GM11168 (cell line): ENCODE measurements around the gene NAT16.

Source experiments
- in situ Hi-C: fragments of 300-500 bp; cut with MboI; formaldehyde crosslinking; loops from one replicate; pipeline ENCODE4 v1.12.0; 2022; ENCODE audit warnings: low sequenced_read_pairs; ENCODE audit not compliant: unreplicated experiment

The NAT16 gene

DNA sequence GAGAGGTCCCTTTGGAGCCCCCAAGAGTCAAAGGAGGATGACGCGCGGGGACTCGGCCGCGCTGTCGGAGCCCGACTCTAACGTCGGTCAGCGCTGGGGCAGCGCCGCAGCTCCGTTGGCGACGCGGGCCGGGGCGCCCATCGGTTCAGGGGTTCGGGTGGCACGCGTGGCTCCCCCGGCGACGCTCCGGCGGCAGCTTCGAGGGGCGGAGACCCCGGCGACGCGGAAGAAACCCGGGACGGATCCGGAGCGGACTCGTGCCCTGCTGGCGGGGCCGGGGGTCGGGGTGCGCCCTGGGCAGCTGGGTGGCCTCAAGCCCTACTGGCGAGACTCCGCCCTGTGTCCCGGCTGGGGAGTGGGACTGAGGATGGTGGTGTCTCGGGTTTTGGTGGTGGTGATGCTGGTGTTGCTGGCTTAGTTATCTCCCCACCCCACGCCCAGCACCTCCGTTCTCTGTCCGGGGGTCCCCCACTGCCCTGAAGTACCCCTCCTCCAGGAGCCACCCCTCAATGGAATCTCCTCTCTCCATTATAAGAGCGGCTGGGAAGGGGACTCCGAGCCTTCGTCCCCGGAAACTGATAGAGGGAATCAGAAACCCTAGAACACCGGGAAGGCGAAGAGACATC lies at the start of gene NAT16:
Gene NAT16 (minus strand): TSS at position 164 of the 626 bp plus-strand sequence. CDS start 5,486 bp downstream, outside the sequence.
- in situ Hi-C loops, result no loop called here

DNA sequence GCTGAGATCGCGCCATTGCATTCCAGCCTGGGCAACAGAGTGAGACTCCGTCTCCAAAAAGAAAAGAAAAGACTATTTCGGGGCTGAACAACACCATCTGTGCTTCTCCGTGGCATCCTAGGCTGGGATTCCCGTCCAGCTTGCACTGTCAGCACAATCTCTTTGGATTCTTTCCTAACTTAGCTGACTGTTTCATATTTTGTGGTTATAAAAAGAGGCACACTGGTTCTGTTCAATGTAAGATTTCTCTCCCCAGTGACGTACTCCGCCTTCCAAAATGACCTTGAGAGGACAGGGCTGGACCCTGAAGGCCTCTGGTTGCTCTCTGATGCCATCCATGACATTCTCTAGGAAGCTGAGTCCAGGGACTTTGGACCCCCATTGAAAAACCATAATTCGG lies 46.6 kb upstream of the NAT16 start:
- in situ Hi-C loops, result no loop called here

DNA sequence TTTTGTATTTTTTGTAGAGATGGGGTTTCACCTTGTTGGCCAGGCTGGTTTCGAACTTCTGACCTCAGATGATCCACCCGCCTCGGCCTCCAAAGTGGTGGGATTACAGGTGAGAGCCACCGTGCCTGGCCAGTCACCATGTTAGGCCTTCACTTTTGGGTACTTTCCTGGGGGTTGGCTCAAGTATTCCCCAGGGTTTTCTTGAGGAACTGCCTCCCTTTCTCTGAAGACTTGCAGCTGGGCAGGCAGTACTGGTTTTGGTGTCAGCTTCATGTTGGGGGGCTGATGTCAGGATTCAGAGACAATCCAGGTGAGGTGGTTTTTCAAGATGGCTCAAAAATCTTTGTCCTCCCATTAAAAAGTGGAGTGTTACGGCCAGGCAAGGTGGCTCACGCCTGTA lies 45.6 kb upstream of the NAT16 start:
- in situ Hi-C loops, result no loop called here

DNA sequence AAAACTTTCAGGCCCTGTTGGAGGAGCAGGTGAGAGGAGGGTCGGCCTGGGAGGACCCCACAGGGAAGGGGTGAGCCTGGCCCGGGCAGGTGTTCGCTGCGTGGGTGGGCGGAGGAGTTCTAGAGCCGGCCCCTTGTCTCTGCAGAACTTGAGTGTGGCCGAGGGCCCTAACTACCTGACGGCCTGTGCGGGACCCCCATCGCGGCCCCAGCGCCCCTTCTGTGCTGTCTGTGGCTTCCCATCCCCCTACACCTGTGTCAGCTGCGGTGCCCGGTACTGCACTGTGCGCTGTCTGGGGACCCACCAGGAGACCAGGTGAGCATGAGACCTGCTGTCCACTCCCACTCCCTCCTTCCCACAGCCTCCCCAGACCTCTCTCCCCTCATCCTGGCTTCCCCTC lies 43.4 kb upstream of the NAT16 start:
- in situ Hi-C loops, result no loop called here

DNA sequence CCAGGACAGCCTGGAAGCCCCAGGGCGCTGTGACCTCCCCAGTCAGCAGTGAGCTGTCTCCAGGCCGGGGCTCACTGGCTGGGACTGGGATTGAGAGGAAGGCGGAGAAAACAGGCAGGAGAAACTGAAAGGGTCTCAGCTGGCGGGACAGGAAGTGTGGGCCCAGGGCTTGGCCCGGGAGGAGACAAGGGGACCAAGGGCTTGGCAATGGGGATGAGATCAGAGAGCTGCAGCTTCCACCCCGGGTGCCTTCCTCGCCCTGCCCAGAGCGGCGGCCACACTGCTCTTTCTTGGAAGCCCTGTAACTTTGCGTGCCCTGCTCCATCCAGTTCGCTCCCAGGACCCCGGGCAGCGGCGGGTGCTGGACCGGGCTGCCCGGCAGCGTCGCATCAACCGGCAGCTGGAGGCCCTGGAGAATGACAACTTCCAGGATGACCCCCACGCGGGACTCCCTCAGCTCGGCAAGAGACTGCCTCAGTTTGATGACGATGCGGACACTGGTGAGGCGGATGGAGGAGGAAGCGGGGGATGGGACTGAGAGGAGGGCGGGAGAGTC lies 42.3 kb upstream of the NAT16 start:
- in situ Hi-C loops, result no loop called here

DNA sequence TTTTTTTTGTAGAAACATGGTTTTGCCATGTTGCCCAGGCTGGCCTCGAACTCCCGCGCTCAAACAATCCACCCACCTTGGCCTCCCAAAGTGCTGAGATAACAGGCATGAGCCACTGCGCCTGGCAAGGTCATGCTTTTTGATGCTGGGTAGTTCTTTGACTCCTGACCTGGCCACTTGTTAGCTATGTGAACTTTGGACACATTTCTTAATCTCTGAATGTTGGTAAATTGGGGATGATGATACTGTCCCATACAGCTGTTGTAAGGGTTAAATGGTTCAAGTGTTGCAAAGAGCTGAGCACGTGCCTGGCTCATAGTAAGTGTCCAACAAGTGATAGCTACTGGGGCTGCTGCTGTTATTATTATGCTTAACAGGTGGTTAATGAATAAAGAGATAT lies 40.2 kb upstream of the NAT16 start:
- in situ Hi-C loops, result no loop called here

DNA sequence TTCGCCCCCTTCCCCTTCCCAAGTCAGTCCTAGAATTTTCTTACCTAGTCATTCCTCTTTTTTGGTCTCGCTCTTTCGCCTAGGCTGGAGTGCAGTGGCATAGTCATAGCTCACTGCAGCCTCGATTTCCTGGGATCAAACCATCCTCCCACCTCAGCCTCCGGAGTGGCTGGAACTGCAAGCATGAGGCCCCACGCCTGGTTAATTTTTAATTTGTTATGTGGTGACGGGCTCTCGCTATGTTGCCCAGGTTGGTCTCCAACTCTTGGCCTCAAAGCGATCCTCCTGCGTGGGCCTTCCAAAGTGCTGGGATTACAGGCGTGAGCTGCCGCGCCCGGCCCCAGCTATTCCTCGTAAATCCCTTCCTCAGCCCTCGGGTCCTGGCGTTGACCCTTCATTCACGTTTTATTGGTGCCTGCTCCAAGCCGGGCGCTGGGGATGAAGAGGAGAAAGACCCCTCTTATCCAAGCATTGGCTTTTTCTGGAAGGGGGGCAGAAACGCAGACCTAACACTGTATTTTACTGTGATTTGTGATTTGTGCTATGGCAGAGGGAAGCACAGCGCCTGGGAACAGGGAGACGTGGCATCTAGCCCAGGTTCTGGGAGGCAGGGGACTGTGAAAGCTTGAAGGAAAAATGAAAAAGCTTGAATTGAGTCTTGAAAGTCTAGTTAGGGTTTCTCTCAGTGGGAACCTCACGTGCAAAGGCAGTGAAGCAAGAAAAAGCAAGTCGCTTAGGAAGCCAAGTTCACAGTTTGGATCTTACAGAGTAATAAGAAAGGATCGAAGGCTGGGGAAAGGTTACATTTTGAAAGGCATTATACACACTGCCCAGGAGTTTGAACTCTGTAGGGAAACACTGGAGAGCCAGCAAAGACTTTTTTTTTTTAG lies 38.4 kb upstream of the NAT16 start:
- in situ Hi-C loops, result no loop called here

DNA sequence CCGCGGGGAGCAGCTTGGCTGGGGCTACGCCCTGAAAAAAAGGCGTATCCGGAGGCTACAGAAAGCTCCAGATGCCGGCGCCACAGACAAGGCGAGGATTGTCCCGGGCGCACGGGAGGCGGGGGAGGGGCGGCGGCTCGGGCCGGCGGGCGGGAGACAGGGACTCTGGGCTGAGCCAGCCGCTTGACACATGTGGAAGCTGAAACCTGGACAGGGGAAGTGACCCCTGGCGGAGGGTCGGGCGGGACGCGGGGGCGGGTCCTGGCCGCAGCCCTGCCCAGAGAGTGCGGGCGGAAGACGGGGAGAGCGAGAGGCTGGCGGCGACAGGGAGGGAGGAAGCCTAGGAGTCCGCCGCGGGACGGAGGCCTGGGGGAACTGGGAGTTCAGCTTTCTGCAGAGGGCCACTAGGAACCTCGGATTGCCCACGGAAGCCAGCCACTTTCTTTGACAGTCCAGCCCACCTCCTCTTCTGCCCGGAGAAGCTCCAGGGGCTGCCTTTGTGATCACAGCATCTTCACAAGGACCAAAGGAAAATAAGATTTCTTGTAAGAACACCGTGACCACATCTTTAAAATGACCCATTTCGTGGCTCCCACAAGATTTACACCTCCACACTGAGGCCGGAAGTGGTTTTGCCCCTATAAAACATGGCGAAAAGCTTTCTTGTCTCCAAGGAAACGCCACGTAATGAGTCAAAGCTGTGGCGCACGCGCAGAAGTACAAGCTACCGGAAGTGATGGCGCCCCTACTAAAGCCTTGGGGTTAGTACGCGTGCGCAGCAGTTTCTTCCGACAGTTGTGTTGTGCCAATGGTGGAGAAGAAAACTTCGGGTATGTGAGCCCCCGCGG lies 37.5 kb upstream of the NAT16 start, which contains the start of the genes PLOD3 and ZNHIT1:
Gene PLOD3 (minus strand): TSS at position 194 of the 848 bp plus-strand sequence. CDS start 307 bp downstream, outside the sequence.
Gene ZNHIT1 (plus strand): TSS at position 778 of the 848 bp plus-strand sequence. CDS start 31 bp downstream, at position 809.
- in situ Hi-C loops, result no loop called here

DNA sequence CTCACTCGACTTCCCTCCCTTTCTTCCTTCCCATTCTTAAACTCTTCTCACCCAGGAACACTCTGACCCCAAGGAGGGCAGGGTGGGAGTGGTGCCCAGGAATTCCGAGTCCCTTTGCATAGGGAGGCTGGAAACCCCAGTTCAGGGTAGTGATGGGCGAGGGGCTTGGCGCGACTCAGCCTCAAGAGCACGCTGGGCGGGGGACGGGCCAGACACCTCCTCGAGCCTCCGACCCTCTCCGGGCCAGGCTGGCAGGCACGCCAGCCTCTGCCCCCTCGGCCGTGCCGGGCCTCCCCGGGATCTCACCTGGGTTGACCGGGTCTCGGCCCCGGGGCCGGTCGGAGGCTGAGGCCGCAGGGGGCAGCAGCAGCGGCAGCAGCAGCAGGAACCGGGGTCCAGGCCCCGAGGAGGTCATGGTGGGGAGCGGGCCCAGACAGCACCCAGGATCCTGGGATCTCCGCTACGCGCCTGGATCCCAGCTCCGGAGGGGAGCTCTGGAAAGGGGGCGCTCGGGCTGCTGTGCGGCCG lies 36.8 kb upstream of the NAT16 start:
- in situ Hi-C loops, result no loop called here

DNA sequence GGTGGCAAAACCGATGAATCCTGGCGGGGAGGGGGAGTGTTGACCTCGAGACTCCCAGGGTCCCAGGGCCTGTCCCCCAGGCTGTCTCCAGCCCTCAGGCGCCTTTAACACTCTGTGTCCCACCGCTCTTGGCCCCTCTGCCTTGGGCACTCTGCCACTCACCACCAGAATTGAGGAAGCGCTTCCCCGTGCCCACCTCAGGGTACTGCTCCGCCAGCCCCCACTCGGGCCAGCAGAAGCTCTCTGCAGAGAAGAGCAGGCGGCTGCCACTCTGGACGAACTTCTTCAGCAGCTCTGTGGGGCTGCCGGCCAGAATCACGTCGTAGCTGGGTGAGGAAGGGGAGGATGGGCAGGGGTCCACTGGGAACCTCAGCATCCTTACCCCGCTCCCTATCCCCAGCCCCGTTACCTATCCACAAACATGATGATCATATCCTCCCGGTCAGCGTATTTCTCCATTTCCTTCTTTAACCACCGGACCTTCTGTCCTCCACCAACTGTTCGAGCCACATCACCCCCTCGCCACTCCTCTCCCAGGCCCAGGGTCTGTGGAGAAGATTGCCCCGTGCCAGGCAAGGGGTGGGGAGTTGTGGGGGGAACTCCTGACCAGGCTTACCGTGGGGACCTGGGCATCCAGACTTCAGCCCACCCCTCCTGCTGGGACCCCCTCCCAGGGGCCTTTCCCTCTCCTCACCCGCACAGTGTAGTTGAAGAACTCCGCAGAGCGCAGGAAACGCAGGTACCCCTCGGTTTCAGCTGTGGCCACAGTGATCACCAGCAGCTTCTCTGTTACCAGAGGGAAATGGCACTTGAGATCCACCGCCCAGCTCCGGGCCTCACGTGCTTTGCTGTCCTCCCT lies 36.1 kb upstream of the NAT16 start:
- in situ Hi-C loops, result no loop called here

DNA sequence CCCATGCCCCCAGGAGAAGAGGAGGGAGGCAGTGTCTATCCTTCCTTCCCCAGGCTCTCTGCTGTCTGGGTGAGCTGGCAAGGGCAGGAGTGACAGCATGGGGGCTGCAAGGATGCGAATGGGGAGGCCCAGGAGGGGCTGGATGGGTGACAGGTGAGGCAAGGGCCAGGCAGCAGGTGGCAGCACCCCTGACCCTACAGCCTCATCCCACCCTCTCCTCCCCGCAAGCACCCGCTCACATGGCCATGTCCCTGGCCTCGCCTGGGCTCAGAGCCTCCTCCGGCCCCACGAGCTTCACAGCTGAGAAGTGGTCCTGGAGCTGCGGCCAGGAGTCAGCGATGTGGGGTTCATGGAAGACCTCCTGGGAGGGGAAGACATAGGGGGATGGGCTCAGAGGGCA lies 31.9 kb upstream of the NAT16 start:
- in situ Hi-C loops, result no loop called here

DNA sequence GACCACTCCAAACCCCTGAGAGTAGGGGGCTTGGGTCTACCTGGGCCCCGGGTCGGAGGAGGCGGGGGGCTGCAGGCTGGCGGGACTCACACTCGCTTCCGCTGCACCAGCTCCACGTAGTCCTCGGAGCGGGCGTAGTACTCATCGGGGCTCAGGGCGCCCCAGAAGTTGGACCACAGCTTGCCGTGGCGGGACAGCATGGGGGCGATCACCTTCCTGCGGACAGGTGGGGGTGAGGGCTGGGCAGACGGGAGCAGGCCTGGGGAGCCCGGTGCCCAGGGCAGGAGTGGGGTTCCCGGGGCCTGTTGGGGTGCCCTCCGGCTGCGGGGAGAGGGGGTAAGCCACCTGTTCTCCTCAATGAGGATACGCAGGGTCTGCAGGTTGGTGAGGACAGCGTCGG lies 31.4 kb upstream of the NAT16 start:
- in situ Hi-C loops, result no loop called here

DNA sequence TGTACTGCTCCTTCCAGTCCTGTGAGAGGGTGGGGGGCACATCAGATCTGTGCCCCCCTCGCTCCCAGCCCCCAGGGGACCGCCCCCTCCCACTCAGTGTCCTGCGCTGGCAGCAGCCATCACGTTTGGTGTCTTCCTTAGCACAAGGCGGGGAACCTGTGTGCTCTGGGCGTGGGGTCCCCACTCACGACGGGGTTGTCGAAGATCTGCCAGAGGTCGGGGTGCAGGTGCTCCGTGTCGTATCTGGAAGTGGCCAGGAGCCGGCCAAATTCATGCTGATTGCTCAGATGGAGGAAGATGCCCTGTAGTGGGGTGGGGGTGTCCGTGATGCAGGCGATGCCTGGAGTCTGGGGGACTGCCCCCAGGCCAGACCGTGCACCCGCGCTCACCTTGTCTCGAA lies 30.1 kb upstream of the NAT16 start:
- in situ Hi-C loops, result no loop called here

DNA sequence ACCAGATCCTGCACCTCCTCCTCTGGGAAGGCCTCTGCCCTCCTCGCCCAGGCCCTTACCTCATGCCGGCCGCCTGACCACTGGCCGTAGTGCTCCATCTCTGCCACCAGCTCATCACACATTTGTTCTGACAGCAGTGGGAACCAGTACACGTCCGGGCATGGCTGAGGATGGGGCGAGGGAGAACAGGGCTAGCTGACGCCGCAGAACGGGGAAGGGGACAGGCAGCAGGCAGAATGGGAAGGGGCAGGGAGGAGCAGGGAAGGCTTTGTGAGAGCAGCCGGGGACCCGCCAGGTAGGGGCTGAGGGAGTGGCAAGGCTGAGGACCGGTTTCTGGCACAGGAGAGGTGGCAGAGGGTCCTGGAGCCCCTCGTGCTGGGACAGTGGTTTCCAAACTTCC lies 28.7 kb upstream of the NAT16 start:
- in situ Hi-C loops, result no loop called here

DNA sequence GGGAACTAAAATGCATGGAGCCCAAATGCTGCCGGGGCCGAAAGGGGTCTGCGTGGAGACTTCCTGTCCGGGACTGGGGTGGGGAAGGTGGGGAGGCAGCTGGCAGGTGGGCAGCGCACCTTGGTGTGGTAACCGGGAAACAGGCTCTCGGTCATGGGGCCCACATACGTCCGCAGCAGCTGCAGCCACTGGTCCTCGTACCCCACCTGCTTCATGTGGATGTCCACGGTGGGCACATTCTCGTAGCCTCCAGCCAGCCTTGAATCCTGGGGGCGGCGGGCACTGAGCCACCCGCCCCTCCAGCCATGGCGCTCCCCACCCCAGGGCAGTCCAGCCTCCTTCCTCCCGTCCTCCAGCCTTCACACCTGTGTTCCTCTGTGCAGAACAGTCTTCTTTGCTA lies 27.4 kb upstream of the NAT16 start:
- in situ Hi-C loops, result no loop called here

DNA sequence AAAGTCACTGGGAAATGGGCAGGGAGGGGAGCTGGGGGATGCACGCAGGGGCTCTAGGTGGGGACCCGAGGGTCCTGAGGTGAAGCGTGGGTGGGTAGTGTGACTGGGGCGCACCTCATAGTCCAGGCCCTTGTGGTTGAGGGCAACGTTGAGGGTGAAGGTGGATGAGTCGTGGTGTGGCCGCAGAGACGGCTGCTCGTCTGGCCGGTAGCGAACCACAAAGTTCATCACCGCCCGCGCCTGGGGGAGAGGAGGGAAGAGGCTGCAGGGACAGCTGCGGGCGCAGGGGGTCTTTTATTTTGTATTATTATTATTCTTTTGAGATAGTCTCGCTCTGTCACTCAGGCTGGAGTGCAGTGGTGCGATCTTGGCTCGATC lies 26.6 kb upstream of the NAT16 start:
- in situ Hi-C loops, result no loop called here

DNA sequence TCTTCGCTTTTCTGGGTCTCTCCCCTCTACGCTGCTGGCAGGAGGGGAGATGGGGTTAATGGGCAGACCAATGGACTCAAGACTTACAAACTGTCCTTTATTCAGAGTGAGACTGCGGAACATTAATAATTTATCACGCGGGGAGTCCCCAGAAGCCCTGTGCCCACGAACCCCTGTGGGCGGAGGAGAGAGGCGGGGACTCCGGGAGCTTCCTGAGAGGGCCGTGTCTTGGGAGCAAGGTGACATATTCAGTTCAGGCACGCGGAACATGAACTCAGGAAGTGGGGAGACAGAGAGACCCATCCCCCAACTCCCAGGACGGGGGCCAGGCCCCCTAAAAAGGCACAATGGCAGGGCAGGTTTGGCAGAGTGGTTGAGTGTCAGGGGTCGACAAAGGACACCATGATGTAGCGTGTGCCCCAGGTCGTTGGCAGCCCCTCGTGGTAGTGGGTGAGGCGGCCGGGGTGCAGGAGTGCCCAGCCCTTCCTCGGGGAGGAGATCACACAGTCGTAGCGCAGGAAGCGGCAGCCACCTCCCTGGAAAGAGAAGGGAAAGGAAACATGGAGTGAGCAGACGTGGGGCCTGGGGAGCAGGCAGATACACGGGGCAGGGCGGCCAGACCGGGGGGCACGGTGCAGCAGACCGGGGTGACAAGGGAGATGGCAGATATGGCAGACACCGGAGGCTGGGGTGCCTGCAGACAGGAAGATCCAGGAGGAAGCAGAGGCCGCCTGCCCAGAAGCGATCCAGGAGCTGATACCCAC lies 26.0 kb upstream of the NAT16 start:
- in situ Hi-C loops, result no loop called here
